ENCODE measurements around the gene NR3C2. TPM values are rescaled to one million over a fixed set of nuclear protein-coding genes. Genes with fewer than 3 reads are reported as not detected.
A peak's percentile ranks its signal among the peaks of the same experiment; 100 is the strongest.

NR3C2 gene
- total RNA-seq, 1 experiment from 2014 or later: 2.7 TPM

DNA sequence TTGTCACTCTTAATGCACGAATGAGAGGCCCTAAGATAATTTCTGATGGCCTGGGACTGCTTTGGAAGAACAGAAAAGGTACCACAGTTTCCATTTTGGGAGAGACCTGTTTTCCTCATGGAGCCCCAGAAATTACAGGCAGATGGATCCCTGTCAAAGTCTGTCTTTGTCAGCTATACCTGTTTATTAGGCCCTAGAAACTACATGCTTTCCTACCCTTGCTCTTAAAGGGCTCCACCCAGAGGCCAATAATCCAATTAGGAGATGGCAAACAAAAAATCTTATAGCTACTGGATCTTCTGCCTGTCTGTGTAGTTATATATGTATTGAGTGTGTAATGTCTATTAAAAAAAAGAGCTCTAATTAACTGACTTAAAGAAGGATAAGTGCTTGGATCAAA is 141.3 kb downstream of the NR3C2 start:
- Histone ChIP-seq H4K20me1 (ENCODE audit: insufficient read depth) (no peaks in the 10 kb centered on the region), H3K9me2 (ENCODE audit: insufficient read depth) (no peaks in the 10 kb centered on the region), H3K4me1 (ENCODE audit: control insufficient read depth in 1 of 2, insufficient read depth in 2 of 2, low read length in 2 of 2) (no peaks in the 10 kb centered on the region), H3K27me3 (ENCODE audit: insufficient read depth, low read length) (no peaks in the 10 kb centered on the region), H2AFZ (ENCODE audit: low read depth, low read length, poor library complexity, severe bottlenecking) (no peak overlapping the region), H3K9ac (ENCODE audit: low read length) (no peak overlapping the region), H3K36me3 (ENCODE audit: control insufficient read depth in 1 of 2, insufficient read depth in 2 of 2, low read length in 2 of 2) (no peaks in the 10 kb centered on the region), H3K27ac (ENCODE audit: low read depth, low read length) (no peak overlapping the region), H3K4me2 (ENCODE audit: low read length) (no peak overlapping the region), H3K9me3 (ENCODE audit: control insufficient read depth in 1 of 2, insufficient read depth in 1 of 2, low read depth in 1 of 2, low read length in 2 of 2) (peaks cover 5 to 6% of the 10 kb centered on the region in 2 experiments; a peak in 3 of 4 replicates), H3K4me3 (replicated peaks in 1 of 2; ENCODE audit: low read depth in 1 of 2, low read length in 2 of 2) (no peak overlapping the region), H3K79me2 (ENCODE audit: insufficient read depth, low read length) (no peaks in the 10 kb centered on the region)
- DNase-seq (ENCODE audit: low read depth, low spot score): peak; percentile 22
- ChIA-PET CTCF (no interaction called here), POLR2A (no interaction called here), RAD21 (ENCODE audit: low non-redundant PET in 1 of 2, low total read pairs in 2 of 2, uncharacterized antibody in 2 of 2, unreplicated experiment in 2 of 2) (no interaction called here)
- no TSS peak for BruUV-seq (replicated peaks)
- intact Hi-C loops (cut with micrococcal nuclease): no loop called here
- TF ChIP-seq, protein P1, sequence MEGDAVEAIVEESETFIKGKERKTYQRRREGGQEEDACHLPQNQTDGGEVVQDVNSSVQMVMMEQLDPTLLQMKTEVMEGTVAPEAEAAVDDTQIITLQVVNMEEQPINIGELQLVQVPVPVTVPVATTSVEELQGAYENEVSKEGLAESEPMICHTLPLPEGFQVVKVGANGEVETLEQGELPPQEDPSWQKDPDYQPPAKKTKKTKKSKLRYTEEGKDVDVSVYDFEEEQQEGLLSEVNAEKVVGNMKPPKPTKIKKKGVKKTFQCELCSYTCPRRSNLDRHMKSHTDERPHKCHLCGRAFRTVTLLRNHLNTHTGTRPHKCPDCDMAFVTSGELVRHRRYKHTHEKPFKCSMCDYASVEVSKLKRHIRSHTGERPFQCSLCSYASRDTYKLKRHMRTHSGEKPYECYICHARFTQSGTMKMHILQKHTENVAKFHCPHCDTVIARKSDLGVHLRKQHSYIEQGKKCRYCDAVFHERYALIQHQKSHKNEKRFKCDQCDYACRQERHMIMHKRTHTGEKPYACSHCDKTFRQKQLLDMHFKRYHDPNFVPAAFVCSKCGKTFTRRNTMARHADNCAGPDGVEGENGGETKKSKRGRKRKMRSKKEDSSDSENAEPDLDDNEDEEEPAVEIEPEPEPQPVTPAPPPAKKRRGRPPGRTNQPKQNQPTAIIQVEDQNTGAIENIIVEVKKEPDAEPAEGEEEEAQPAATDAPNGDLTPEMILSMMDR (IDR thresholded peaks at IDR 0.05 in 2 of 3, conservative IDR thresholded peaks at IDR 0.05 in 1 of 3; ENCODE audit: borderline replicate concordance in 1 of 3, insufficient read depth in 1 of 3, low read depth in 2 of 3, low read length in 2 of 3): peak in 1 of 3 experiments; percentile 18; a peak in 1 of 6 replicates
- TF ChIP-seq CBX3 (IDR thresholded peaks at IDR 0.05; ENCODE audit: low read depth) (peak; percentile 69; the same call in 1 of the 2 replicates), SIN3A (IDR thresholded peaks at IDR 0.05; ENCODE audit: low read depth) (no peak)
- ATAC-seq: 0 out of 2 replicates have a peak, but pooled peaks have one; percentile 49

DNA sequence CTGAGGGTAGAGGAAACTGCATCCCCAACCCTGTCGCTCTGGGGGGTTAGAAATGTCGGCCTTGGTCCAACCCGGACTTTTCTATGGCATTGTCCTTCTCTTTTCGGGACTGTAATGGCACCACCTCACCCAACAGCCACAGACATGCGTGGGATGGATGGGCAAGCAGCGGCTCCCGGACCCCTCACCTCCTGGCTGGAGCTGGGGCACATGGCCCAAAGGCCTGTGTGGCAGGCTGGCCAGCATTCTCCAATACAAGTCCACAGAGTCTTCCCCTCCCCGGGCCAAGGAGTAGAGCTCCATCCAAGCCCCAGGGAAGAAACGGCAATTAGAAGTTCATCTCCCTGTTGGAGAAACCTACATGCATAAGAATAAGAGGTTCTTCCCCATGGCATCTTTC is 142.9 kb downstream of the NR3C2 start:
- ChIA-PET POLR2A (no interaction called here), RAD21 (ENCODE audit: low non-redundant PET in 1 of 2, low total read pairs in 2 of 2, uncharacterized antibody in 2 of 2, unreplicated experiment in 2 of 2) (no interaction called here), CTCF (no interaction called here)
- Histone ChIP-seq H3K27me3 (ENCODE audit: insufficient read depth, low read length) (no peaks in the 10 kb centered on the region), H3K4me2 (ENCODE audit: low read length) (no peak overlapping the region), H3K9ac (ENCODE audit: low read length) (no peak overlapping the region), H2AFZ (ENCODE audit: low read depth, low read length, poor library complexity, severe bottlenecking) (no peak overlapping the region), H3K9me3 (ENCODE audit: control insufficient read depth in 1 of 2, insufficient read depth in 1 of 2, low read depth in 1 of 2, low read length in 2 of 2) (peaks cover 5 to 6% of the 10 kb centered on the region in 2 experiments; a peak in 3 of 4 replicates), H4K20me1 (ENCODE audit: insufficient read depth) (no peaks in the 10 kb centered on the region), H3K4me1 (ENCODE audit: control insufficient read depth in 1 of 2, insufficient read depth in 2 of 2, low read length in 2 of 2) (no peaks in the 10 kb centered on the region), H3K9me2 (ENCODE audit: insufficient read depth) (no peaks in the 10 kb centered on the region), H3K4me3 (replicated peaks in 1 of 2; ENCODE audit: low read depth in 1 of 2, low read length in 2 of 2) (no peak overlapping the region), H3K36me3 (ENCODE audit: control insufficient read depth in 1 of 2, insufficient read depth in 2 of 2, low read length in 2 of 2) (no peaks in the 10 kb centered on the region), H3K79me2 (ENCODE audit: insufficient read depth, low read length) (no peaks in the 10 kb centered on the region), H3K27ac (ENCODE audit: low read depth, low read length) (no peak overlapping the region)
- no TSS peak for BruUV-seq (replicated peaks)
- TF ChIP-seq POLR2A (IDR thresholded peaks at IDR 0.05; ENCODE audit: borderline replicate concordance, extremely low read depth, insufficient read depth, insufficient read length) (no peak), TCF7L2 (IDR thresholded peaks at IDR 0.05; ENCODE audit: borderline replicate concordance, extremely low read depth, insufficient read depth, insufficient read length) (no peak), FOSL1 (IDR thresholded peaks at IDR 0.05; ENCODE audit: low read depth) (no peak), SP1 (IDR thresholded peaks at IDR 0.05; ENCODE audit: low read depth) (no peak), ZFX (IDR thresholded peaks at IDR 0.05) (no peak), EZH2phosphoT487 (IDR thresholded peaks at IDR 0.05; ENCODE audit: borderline replicate concordance) (no peak), SIN3A (IDR thresholded peaks at IDR 0.05; ENCODE audit: low read depth) (no peak)
- TF ChIP-seq, protein P2, sequence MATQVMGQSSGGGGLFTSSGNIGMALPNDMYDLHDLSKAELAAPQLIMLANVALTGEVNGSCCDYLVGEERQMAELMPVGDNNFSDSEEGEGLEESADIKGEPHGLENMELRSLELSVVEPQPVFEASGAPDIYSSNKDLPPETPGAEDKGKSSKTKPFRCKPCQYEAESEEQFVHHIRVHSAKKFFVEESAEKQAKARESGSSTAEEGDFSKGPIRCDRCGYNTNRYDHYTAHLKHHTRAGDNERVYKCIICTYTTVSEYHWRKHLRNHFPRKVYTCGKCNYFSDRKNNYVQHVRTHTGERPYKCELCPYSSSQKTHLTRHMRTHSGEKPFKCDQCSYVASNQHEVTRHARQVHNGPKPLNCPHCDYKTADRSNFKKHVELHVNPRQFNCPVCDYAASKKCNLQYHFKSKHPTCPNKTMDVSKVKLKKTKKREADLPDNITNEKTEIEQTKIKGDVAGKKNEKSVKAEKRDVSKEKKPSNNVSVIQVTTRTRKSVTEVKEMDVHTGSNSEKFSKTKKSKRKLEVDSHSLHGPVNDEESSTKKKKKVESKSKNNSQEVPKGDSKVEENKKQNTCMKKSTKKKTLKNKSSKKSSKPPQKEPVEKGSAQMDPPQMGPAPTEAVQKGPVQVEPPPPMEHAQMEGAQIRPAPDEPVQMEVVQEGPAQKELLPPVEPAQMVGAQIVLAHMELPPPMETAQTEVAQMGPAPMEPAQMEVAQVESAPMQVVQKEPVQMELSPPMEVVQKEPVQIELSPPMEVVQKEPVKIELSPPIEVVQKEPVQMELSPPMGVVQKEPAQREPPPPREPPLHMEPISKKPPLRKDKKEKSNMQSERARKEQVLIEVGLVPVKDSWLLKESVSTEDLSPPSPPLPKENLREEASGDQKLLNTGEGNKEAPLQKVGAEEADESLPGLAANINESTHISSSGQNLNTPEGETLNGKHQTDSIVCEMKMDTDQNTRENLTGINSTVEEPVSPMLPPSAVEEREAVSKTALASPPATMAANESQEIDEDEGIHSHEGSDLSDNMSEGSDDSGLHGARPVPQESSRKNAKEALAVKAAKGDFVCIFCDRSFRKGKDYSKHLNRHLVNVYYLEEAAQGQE (IDR thresholded peaks at IDR 0.05; ENCODE audit: low read depth): no peak
- TF ChIP-seq, protein P3, sequence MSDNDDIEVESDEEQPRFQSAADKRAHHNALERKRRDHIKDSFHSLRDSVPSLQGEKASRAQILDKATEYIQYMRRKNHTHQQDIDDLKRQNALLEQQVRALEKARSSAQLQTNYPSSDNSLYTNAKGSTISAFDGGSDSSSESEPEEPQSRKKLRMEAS (IDR thresholded peaks at IDR 0.05): no peak
- TF ChIP-seq, protein P1 (IDR thresholded peaks at IDR 0.05 in 2 of 3, conservative IDR thresholded peaks at IDR 0.05 in 1 of 3; ENCODE audit: borderline replicate concordance in 1 of 3, insufficient read depth in 1 of 3, low read depth in 2 of 3, low read length in 2 of 3): no peak
- ATAC-seq (no peak), DNase-seq (ENCODE audit: low read depth, low spot score) (no peak)
- intact Hi-C loops (cut with micrococcal nuclease): no loop called here
